Peyer's patch (tissue), 4 donors: ENCODE measurements around the gene CHRFAM7A.
"Not testable (repeated sequence)": the region's sequence is repeated elsewhere in the genome, so short reads cannot be mapped to it uniquely, and the experiment has no call there.

Source experiments
- POLR2A ChIP-seq, 2 donors: fragments of 450-650 bp; IDR thresholded peaks; one replicate each; pipeline ENCODE4 v1.5.1; 2017; ENCODE audit warnings: antibody characterized with exemption in 2 of 2, mild to moderate bottlenecking in 2 of 2, moderate library complexity in 2 of 2
- TF ChIP-seq, protein P1 (sequence below), 6 experiments: fragments of 450-650 bp in 4 of 6; fragments of 200-600 bp in 2 of 6; sonication (generic) in 1 of 6; IDR thresholded peaks; one replicate each; pipeline ENCODE4 v1.5.1; 2017 to 2019; ENCODE audit warnings: antibody characterized with exemption in 6 of 6, mild to moderate bottlenecking in 3 of 6, moderate library complexity in 1 of 6

- not testable (repeated sequence) for TF ChIP-seq POLR2A (IDR thresholded peaks at IDR 0.05)
- TF ChIP-seq, protein P1, sequence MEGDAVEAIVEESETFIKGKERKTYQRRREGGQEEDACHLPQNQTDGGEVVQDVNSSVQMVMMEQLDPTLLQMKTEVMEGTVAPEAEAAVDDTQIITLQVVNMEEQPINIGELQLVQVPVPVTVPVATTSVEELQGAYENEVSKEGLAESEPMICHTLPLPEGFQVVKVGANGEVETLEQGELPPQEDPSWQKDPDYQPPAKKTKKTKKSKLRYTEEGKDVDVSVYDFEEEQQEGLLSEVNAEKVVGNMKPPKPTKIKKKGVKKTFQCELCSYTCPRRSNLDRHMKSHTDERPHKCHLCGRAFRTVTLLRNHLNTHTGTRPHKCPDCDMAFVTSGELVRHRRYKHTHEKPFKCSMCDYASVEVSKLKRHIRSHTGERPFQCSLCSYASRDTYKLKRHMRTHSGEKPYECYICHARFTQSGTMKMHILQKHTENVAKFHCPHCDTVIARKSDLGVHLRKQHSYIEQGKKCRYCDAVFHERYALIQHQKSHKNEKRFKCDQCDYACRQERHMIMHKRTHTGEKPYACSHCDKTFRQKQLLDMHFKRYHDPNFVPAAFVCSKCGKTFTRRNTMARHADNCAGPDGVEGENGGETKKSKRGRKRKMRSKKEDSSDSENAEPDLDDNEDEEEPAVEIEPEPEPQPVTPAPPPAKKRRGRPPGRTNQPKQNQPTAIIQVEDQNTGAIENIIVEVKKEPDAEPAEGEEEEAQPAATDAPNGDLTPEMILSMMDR (IDR thresholded peaks at IDR 0.05): not testable (repeated sequence)
These were observed 26.1 kb downstream of the CHRFAM7A start for GRCh38 chr15:30367246-30367645.
